GM12865 (cell line): Measurements from ENCODE around the gene SPRED2.

Experiments used
- DNase-seq: peaks from one replicate; pipeline ENCODE4 v3.0.0; 2010; ENCODE audit warnings: low read depth
- H3K4me3 ChIP-seq: 2 replicates; pipeline ENCODE4 v1.5.1; 2011; ENCODE audit warnings: mild to moderate bottlenecking, low read depth, low read length, control low read depth
- CTCF ChIP-seq: IDR thresholded peaks from 2 replicates; pipeline ENCODE4 v1.5.1; 2011; ENCODE audit warnings: low read length, control low read depth, low read depth, inconsistent platforms; ENCODE audit not compliant: insufficient read depth; ENCODE audit errors: missing control alignments

Gene SPRED2

GRCh38 chr2:65443509-65444186 lies 11.2 kb upstream of the SPRED2 start:
- H3K4me3 ChIP-seq: no peak overlapping the region
- no peak for DNase-seq
- no peak for TF ChIP-seq CTCF

GRCh38 chr2:65442420-65443020 lies 10.1 kb upstream of the SPRED2 start:
- DNase-seq: no peak
- no peak overlapping the region for H3K4me3 ChIP-seq
- no peak for TF ChIP-seq CTCF

- no peak overlapping the region for H3K4me3 ChIP-seq
- no peak for DNase-seq
- no peak for TF ChIP-seq CTCF
These were observed 5.9 kb upstream of the SPRED2 start for GRCh38 chr2:65438137-65438899.

- no peak for DNase-seq
- H3K4me3 ChIP-seq: no peak overlapping the region
- TF ChIP-seq CTCF: no peak
These were observed 5.2 kb upstream of the SPRED2 start for GRCh38 chr2:65437392-65438135.

GRCh38 chr2:65436824-65437221 lies 4.4 kb upstream of the SPRED2 start:
- H3K4me3 ChIP-seq: peak overlapping the region; percentile 65
- TF ChIP-seq CTCF: no peak
- DNase-seq: peak; percentile 91

GRCh38 chr2:65436169-65436823 lies 3.9 kb upstream of the SPRED2 start:
- TF ChIP-seq CTCF: no peak
- peak; percentile 75 for DNase-seq
- peak overlapping the region; percentile 65 for H3K4me3 ChIP-seq
